Measurements from ENCODE around the gene ABCG5.

ABCG5 gene

DNA sequence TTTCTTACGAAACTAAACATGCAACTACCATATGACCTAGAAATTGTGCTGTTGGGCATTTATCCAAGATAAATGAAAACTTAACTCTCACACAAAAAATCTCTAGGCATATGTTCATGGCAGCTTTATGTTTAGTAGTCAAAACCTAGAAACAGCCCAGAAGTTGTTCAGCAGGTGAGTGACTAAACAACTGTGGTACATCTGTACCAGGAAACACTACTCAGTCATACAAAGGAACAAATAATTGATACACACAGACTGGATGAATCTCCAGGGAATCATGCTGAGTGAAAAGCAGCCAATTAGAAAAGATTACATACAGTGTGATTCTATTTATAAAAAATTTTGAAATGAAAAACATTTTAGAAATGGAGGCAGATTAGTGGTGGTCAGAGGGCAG lies 35.5 kb downstream of the ABCG5 start:
- DNase-seq, result no peak

DNA sequence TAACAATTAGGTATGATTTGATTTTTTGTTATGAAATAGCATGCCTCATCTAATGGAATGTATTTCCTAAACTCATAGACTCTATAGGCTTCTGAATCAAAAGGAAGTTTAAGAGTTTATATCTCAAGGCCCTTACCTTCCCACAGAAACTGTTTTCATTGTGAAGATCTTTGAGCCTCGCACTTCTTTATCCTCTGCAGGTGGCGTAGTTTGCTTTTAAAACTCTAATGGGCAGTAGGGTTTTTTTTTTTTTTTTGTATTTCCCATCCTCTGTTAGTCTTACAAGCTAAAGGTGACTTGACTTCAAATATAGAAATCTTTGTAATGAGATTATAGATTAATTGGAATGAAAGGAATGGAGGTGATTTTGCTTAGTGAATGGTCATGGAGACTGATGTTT lies 36.5 kb downstream of the ABCG5 start:
- DNase-seq, result no peak

- DNase-seq, result no peak
Measured at GRCh38 chr2:43800894-43801293, 37.7 kb downstream of the ABCG5 start.

DNA sequence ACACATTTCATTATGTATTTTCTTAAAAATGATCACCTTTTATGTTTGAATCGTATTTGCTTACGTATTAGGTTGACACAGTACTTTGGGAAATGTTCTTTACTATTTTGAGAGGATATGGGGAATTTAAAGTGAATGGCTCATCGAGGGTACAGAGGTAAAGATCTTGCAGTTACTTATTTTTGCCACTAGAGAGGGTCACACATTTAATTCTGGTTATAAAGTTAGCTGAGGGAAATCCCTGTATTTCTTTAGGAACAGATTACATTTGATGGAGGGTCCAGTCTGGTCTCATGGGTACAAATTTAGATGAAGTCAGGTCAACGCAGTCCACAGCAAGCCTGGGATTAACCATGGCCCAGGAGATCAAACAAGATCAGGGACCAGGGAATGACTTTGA lies 40.3 kb downstream of the ABCG5 start:
- no peak for DNase-seq

DNA sequence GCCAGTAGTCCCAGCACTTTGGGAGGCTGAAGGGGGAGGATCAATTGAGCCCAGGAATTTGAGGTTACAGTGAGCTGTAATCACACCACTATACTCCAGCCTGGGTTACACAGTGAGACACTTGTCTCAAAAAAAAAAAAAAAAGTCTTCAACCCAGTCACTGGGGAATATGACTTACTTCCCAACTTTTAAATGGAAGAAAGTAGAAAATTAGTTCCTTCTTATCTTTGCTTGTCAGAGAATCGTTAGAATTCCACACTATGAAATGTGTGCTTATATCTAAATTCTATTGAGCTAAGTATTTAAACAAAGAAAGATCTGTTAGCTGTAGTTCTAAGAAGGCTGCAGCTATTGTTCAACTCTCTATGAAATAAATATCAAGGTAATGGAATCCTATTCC lies 42.4 kb downstream of the ABCG5 start:
- DNase-seq, result no peak

- no peak for DNase-seq
Measured at GRCh38 chr2:43794956-43795355, 43.7 kb downstream of the ABCG5 start.

- DNase-seq, result no peak
Measured at GRCh38 chr2:43792653-43793052, 46.0 kb downstream of the ABCG5 start.

- DNase-seq, result no peak
Measured at GRCh38 chr2:43791035-43791765, 47.4 kb downstream of the ABCG5 start.

- no peak for DNase-seq
Measured at GRCh38 chr2:43790147-43790546, 48.5 kb downstream of the ABCG5 start.

DNA sequence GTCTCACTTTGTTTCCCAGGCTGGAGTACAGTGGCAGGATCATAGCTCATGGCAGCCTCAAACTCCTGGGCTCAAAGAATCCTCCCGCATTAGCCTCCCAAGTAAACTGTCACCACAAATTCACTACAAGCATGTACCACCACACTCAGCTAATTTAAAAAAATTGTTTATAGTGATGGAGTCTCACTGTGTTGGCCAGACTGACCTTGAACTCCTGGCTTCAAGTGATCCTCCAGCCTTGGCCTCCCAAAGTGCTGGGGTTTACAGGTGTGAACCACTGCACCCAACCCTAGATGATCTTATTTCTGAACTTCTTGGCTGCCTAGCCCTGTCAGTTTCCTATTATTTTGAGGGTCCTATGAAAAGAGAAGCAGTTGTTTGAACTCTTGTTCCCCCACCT lies 50.0 kb downstream of the ABCG5 start:
- no peak for DNase-seq

DNA sequence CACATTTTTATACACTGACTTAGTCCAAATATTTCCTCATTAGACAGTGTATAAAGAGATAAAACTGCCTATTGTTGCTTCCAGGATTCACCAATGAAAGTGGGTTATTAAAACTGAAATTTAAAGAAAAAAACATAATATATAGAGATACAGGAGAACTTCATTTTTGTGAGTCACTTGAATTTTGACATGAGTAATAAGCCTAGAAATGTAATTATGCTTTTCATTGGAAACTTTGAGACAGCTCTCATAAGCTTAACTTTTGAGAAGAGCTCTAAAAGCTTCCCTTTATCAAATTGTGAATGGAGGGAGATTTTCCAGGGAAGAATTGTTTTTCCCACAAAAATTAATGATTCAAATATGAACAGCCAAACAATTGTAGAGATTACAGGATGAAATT lies 50.7 kb downstream of the ABCG5 start:
- DNase-seq, result no peak

GRCh38 chr2:43778233-43778632 lies 60.4 kb downstream of the ABCG5 start:
- DNase-seq, result no peak

- DNase-seq, result no peak
Measured at GRCh38 chr2:43777306-43777926, 61.2 kb downstream of the ABCG5 start.

DNA sequence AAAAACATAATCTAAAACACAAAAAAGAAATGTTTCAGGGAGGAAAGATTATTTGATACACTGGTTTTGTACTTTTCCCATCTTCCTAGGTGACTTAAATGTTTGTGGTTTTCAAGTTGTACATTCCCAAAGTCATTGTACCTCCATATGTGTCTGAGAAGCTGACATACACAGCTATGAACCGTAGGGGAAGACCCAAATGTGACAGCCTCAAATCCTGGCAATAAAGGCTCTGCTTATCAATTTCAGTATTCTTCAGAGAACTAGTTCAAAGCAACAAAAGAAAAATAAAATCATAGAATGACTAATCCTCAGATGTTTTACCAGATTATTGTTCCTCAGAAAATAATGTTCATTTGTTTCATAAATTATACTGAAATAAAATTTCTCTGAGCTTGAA lies 62.3 kb downstream of the ABCG5 start:
- DNase-seq, result no peak

DNA sequence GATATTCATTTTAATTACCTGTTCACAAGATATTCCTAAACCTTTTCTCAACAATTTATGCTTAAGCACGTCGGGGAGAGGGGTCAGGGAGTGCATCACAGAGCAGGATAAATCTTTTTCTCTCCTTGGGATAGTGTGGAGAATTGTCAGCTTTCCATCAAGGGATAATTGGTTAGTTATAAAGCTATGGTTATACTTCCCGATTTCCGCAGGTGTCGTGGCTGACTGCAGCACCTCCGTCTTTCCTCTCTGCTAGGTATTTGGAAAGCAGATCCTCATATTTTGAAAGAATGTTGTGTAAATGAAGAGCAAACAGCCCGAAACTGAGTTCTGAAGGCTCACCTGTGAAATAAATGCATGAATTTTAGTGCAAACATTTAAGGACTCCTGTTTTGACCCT lies 64.0 kb downstream of the ABCG5 start:
- no peak for DNase-seq

DNA sequence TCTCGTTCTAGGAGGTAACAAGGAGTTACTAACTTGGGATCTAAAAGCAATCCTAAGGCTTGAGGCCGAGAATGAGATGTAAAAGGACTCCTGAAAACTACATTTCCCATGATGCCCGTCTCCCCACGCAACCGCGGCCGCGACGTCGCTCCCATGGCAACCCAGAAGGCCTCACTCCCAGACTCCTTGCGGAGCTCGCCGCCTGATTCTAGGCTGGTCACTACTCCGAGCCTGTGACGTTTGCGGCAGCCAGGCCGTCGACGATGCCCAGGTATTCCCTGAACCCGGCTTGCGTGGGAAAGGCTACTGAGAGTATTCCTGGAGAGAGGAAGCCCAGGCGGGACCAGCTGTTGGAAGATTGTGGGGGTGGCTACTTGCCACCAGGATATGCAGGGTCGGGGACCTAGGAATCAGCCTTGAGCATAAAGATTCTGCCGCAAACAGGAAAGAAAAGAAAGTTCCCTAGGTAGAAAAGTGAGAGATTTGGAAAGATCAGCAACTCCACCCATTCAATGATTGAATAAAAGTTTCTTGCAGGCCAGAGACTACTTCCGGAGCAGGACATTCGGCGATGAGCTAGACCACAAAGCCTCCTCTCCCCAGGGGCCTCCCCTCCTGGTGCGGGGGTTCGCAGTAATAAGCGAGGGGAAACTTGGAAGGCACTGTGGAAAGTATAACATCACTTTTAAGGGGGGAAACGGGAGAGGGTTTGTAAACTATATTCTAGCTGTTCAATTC lies 64.6 kb downstream of the ABCG5 start, which contains the start of gene DYNC2LI1:
TSS of gene DYNC2LI1 (plus strand) at position 164 of the 738 bp plus-strand sequence. CDS start at position 264, 100 bp downstream.
- DNase-seq, result peak; percentile 70

DNA sequence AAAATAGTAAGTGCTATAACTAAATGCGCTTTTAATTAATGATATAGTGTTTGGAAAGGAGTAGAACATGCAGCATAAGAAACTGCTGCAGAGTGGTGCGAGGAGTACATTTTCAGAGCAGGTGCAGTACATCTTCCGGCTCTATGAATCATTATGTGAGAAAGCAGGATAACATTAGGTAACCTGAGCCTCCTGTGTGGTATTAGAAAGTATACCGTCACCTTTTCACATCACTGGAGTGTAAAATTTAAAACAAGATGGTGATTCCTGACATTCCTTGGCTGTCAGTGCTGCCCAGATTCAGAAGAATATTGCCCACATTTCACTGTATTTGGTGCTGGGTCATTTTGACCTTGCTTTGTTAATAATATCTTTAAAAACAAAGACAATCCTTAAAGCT lies 72.6 kb downstream of the ABCG5 start:
- no peak for DNase-seq

GRCh38 chr2:43764086-43764705 lies 74.4 kb downstream of the ABCG5 start:
- no peak for DNase-seq

GRCh38 chr2:43763091-43763490 lies 75.5 kb downstream of the ABCG5 start:
- no peak for DNase-seq
